ENCODE data around the gene APEH.

DNA sequence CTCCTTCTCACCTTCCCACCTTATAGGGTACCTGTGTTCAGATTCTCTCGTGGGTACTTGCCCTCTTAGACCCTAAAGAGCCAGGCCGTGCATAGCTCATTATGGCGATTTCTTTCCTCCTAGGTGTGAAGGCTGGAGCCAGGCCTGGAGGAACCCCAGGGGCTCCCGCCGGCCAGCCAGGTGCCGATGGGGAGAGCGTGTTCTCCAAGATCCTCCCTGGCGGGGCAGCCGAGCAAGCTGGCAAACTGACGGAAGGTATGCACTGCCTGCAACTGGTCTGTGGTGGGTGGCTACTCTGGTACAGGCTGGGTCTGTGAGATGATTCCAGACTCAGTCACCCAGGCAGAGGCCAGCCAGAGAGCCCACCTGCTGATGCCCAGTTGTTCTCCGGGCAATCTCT, 9.9 kb upstream of the APEH start:
- no peak for TF ChIP-seq TAF1 (conservative IDR thresholded peaks at IDR 0.05)
- TF ChIP-seq EGR1 (IDR thresholded peaks at IDR 0.05; ENCODE audit: low read depth in 2 of 2) = no peak
- TF ChIP-seq, protein P1, sequence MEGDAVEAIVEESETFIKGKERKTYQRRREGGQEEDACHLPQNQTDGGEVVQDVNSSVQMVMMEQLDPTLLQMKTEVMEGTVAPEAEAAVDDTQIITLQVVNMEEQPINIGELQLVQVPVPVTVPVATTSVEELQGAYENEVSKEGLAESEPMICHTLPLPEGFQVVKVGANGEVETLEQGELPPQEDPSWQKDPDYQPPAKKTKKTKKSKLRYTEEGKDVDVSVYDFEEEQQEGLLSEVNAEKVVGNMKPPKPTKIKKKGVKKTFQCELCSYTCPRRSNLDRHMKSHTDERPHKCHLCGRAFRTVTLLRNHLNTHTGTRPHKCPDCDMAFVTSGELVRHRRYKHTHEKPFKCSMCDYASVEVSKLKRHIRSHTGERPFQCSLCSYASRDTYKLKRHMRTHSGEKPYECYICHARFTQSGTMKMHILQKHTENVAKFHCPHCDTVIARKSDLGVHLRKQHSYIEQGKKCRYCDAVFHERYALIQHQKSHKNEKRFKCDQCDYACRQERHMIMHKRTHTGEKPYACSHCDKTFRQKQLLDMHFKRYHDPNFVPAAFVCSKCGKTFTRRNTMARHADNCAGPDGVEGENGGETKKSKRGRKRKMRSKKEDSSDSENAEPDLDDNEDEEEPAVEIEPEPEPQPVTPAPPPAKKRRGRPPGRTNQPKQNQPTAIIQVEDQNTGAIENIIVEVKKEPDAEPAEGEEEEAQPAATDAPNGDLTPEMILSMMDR (IDR thresholded peaks at IDR 0.05; ENCODE audit: low read depth, low read length, missing input control) = no peak
- TF ChIP-seq, protein P2, sequence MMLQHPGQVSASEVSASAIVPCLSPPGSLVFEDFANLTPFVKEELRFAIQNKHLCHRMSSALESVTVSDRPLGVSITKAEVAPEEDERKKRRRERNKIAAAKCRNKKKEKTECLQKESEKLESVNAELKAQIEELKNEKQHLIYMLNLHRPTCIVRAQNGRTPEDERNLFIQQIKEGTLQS (IDR thresholded peaks at IDR 0.05) = no peak
- TF ChIP-seq, protein P3, sequence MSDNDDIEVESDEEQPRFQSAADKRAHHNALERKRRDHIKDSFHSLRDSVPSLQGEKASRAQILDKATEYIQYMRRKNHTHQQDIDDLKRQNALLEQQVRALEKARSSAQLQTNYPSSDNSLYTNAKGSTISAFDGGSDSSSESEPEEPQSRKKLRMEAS (IDR thresholded peaks at IDR 0.05) = no peak
- TF ChIP-seq YY1 (IDR thresholded peaks at IDR 0.05) = no peak
- no peak for TF ChIP-seq RAD21 (IDR thresholded peaks at IDR 0.05)
- TF ChIP-seq GABPA (IDR thresholded peaks at IDR 0.05 in 1 of 2, conservative IDR thresholded peaks at IDR 0.05 in 1 of 2) = no peak
- TF ChIP-seq FOXA1 (IDR thresholded peaks at IDR 0.05) = no peak

All from liver (tissue), 3 donors.